H9 (cell line): ENCODE data around the gene LYST. TPM values are rescaled to one million over a fixed set of nuclear protein-coding genes. Genes with fewer than 3 reads are reported as not detected.
A peak's percentile ranks its signal among the peaks of the same experiment; 100 is the strongest.

Experiments used
- DNase-seq: peaks from one replicate; pipeline ENCODE4 v3.0.0-alpha.2; 2017
- H2AFZ ChIP-seq: one replicate; pipeline ENCODE4 v1.6.1; 2013; ENCODE audit warnings: mild to moderate bottlenecking, low read length, control low read depth, moderate library complexity
- H2AK5ac ChIP-seq: 2 replicates; pipeline ENCODE4 v1.6.1; 2013; ENCODE audit warnings: low read length, control low read depth, mixed read lengths; ENCODE audit not compliant: insufficient read length
- H2BK120ac ChIP-seq: one replicate; pipeline ENCODE4 v1.6.1; 2013; ENCODE audit warnings: low read depth, mild to moderate bottlenecking, low read length, control low read depth, inconsistent platforms; ENCODE audit not compliant: poor library complexity, severe bottlenecking
- H2BK12ac ChIP-seq: 2 replicates; pipeline ENCODE4 v1.6.1; 2013; ENCODE audit warnings: low read length, control low read depth, mixed read lengths, low read depth; ENCODE audit not compliant: insufficient read length
- H2BK15ac ChIP-seq: 2 replicates; pipeline ENCODE4 v1.6.1; 2013; ENCODE audit warnings: low read depth, low read length, control low read depth
- H2BK20ac ChIP-seq: one replicate; pipeline ENCODE4 v1.6.1; 2013; ENCODE audit warnings: low read depth, mild to moderate bottlenecking, low read length, control low read depth, inconsistent platforms; ENCODE audit not compliant: poor library complexity, severe bottlenecking
- H2BK5ac ChIP-seq: 2 replicates; pipeline ENCODE4 v1.6.1; 2013; ENCODE audit warnings: low read length, control low read depth, mixed read lengths; ENCODE audit not compliant: insufficient read length
- H3K14ac ChIP-seq: 2 replicates; pipeline ENCODE4 v1.6.1; 2013; ENCODE audit warnings: low read length, control low read depth; ENCODE audit not compliant: insufficient read depth
- H3K18ac ChIP-seq: 2 replicates; pipeline ENCODE4 v1.6.1; 2013; ENCODE audit warnings: low read depth, mild to moderate bottlenecking, mixed read lengths, low read length, control low read depth; ENCODE audit not compliant: insufficient read length
- H3K23ac ChIP-seq: 2 replicates; pipeline ENCODE4 v1.6.1; 2013; ENCODE audit warnings: low read length, control low read depth, mixed read lengths, low read depth; ENCODE audit not compliant: insufficient read length
- H3K23me2 ChIP-seq: 2 replicates; pipeline ENCODE4 v1.6.1; 2013; ENCODE audit warnings: low read depth, mild to moderate bottlenecking, mixed read lengths, low read length, control low read depth; ENCODE audit not compliant: insufficient read length, poor library complexity, severe bottlenecking
- H3K27ac ChIP-seq: 2 replicates; pipeline ENCODE4 v1.5.1; 2013; ENCODE audit warnings: low read length, control low read depth, mixed read lengths, low read depth; ENCODE audit not compliant: insufficient read length
- H3K27me3 ChIP-seq: 2 replicates; pipeline ENCODE4 v1.6.1; 2013; ENCODE audit warnings: low read length, control low read depth, inconsistent platforms; ENCODE audit not compliant: insufficient read depth
- H3K4ac ChIP-seq: 2 replicates; pipeline ENCODE4 v1.6.1; 2013; ENCODE audit warnings: low read depth, mild to moderate bottlenecking, control low read depth, inconsistent platforms, low read length, moderate library complexity
- H3K4me1 ChIP-seq: 2 replicates; pipeline ENCODE4 v1.6.1; 2013; ENCODE audit warnings: low read length, control low read depth, inconsistent platforms; ENCODE audit not compliant: insufficient read depth
- H3K4me2 ChIP-seq: 2 replicates; pipeline ENCODE4 v1.6.1; 2013; ENCODE audit warnings: low read length, control low read depth, mixed read lengths; ENCODE audit not compliant: insufficient read length, insufficient read depth
- H3K56ac ChIP-seq: 2 replicates; pipeline ENCODE4 v1.6.1; 2013; ENCODE audit warnings: low read depth, mild to moderate bottlenecking, mixed read lengths, low read length, control low read depth; ENCODE audit not compliant: insufficient read length
- H3K79me1 ChIP-seq: 2 replicates; pipeline ENCODE4 v1.6.1; 2013; ENCODE audit warnings: low read depth, mild to moderate bottlenecking, moderate library complexity, low read length, control low read depth, inconsistent platforms; ENCODE audit not compliant: insufficient read depth, poor library complexity, severe bottlenecking
- H3K79me2 ChIP-seq: 2 replicates; pipeline ENCODE4 v1.6.1; 2013; ENCODE audit warnings: low read length, control low read depth, inconsistent platforms; ENCODE audit not compliant: insufficient read depth
- H3K9ac ChIP-seq: 2 replicates; pipeline ENCODE4 v1.6.1; 2013; ENCODE audit warnings: low read length, control low read depth, mixed read lengths; ENCODE audit not compliant: insufficient read length; ENCODE audit errors: extremely low read depth
- H3K9me3 ChIP-seq: one replicate; pipeline ENCODE4 v1.6.1; 2013; ENCODE audit warnings: low read depth, low read length, inconsistent platforms; ENCODE audit not compliant: control insufficient read depth
- H3T11ph ChIP-seq: one replicate; pipeline ENCODE4 v1.6.1; 2013; ENCODE audit warnings: mild to moderate bottlenecking, low read length, control low read depth, inconsistent platforms
- H4K20me1 ChIP-seq: one replicate; pipeline ENCODE4 v1.6.1; 2013; ENCODE audit not compliant: control insufficient read depth, insufficient read length, insufficient read depth
- H4K5ac ChIP-seq: 2 replicates; pipeline ENCODE4 v1.6.1; 2013; ENCODE audit warnings: low read depth, mild to moderate bottlenecking, mixed read lengths, low read length, control low read depth; ENCODE audit not compliant: insufficient read length
- H4K8ac ChIP-seq: replicated peaks from 2 replicates; pipeline ENCODE4 v1.6.1; 2013; ENCODE audit warnings: low read length, control low read depth, mixed read lengths, low read depth; ENCODE audit not compliant: insufficient read length
- H4K91ac ChIP-seq: 2 replicates; pipeline ENCODE4 v1.6.1; 2013; ENCODE audit warnings: low read depth, mild to moderate bottlenecking, moderate library complexity, mixed read lengths, low read length, control low read depth; ENCODE audit not compliant: insufficient read length
- H3K27ac Mint-ChIP-seq, 3 experiments: 2 replicates in 2 of 3; 3 replicates in 1 of 3; pipeline ENCODE4 v1.8.0; 2020 to 2021; ENCODE audit warnings: mixed read lengths in 3 of 3, mild to moderate bottlenecking in 1 of 3, moderate library complexity in 1 of 3
- H3K27me3 Mint-ChIP-seq: 2 replicates; pipeline ENCODE4 v1.8.0; 2021; ENCODE audit warnings: low read depth, mild to moderate bottlenecking, moderate library complexity, mixed read lengths
- H3K36me3 Mint-ChIP-seq, 3 experiments: 2 replicates in 2 of 3; 3 replicates in 1 of 3; pipeline ENCODE4 v1.8.0; 2020 to 2021; ENCODE audit warnings: low read depth in 3 of 3, mixed read lengths in 3 of 3; ENCODE audit not compliant: insufficient read depth in 1 of 3
- H3K4me1 Mint-ChIP-seq, 2 experiments: 2 replicates each; pipeline ENCODE4 v1.8.0; 2020; ENCODE audit warnings: mixed read lengths in 2 of 2
- H3K4me3 Mint-ChIP-seq, 2 experiments: 2 replicates in 1 of 2; 3 replicates in 1 of 2; pipeline ENCODE4 v1.8.0; 2020 to 2021; ENCODE audit warnings: mild to moderate bottlenecking in 2 of 2, mixed read lengths in 2 of 2, moderate library complexity in 1 of 2
- H3K9me3 Mint-ChIP-seq, 2 experiments: 2 replicates in 1 of 2; 3 replicates in 1 of 2; pipeline ENCODE4 v1.8.0; 2020; ENCODE audit warnings: mild to moderate bottlenecking in 2 of 2, mixed read lengths in 2 of 2, moderate library complexity in 1 of 2
- WGBS: extraction: QIAGEN DNeasy Blood & Tissue Kit; methylation state at CpG from one replicate; pipeline ENCODE4 v1.1.7; 2013; ENCODE audit warnings: missing lambda C conversion rate, low lambda C conversion rate, mixed read lengths; ENCODE audit not compliant: insufficient read length; ENCODE audit errors: extremely low coverage; 5-methylcytosine and 5-hydroxymethylcytosine counted together
- total RNA-seq: library from RNA; stranded (reverse); gene quantifications from 2 replicates; pipeline ENCODE4 v1.2.1, GENCODE V29; 2021
- TF ChIP-seq, protein P1 (sequence below): fragments of 200-600 bp; sonication (generic); conservative IDR thresholded peaks from 3 replicates; pipeline ENCODE4 v1.8.0; 2021; ENCODE audit warnings: antibody characterized with exemption, mild to moderate bottlenecking

The LYST gene
- total RNA-seq, 1 experiment from 2014 or later = 0.13 TPM

DNA sequence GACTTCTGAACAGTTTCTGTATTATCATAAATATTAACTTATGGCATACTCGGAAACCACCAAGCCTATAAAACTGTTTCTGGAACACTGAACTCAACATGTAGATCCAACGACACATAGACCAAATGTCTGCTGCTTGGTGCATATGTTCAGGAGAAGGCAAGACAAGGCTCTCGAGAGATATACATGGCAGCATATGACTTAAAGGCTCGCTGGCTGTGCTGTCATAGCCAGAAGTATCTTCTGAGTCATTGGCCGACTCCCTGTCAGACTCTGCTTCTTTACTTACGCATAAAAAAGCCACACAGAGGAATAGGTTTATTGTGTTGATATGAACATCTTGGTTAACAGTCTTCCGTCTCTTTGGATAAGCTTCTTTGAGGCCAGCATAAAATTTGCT is 60.6 kb downstream of the LYST start:
- no peaks in the 10 kb centered on the region for H3K79me2 ChIP-seq
- no peak overlapping the region for H2BK5ac ChIP-seq
- H4K8ac ChIP-seq = no peak overlapping the region
- H3K27ac ChIP-seq = no peak overlapping the region
- Mint-ChIP-seq H3K27me3 (peaks cover 6% of the 10 kb centered on the region; the same call in 1 of the 2 replicates), H3K36me3 (no peaks in the 10 kb centered on the region), H3K4me1 (peaks cover 10 to 20% of the 10 kb centered on the region in 2 experiments), H3K27ac (peak overlapping the region in 1 of 3 experiments; percentile 17; a peak in 1 of 7 replicates), H3K9me3 (no peaks in the 10 kb centered on the region), H3K4me3 (no peak overlapping the region)
- H4K91ac ChIP-seq = no peak overlapping the region
- TF ChIP-seq, protein P1, sequence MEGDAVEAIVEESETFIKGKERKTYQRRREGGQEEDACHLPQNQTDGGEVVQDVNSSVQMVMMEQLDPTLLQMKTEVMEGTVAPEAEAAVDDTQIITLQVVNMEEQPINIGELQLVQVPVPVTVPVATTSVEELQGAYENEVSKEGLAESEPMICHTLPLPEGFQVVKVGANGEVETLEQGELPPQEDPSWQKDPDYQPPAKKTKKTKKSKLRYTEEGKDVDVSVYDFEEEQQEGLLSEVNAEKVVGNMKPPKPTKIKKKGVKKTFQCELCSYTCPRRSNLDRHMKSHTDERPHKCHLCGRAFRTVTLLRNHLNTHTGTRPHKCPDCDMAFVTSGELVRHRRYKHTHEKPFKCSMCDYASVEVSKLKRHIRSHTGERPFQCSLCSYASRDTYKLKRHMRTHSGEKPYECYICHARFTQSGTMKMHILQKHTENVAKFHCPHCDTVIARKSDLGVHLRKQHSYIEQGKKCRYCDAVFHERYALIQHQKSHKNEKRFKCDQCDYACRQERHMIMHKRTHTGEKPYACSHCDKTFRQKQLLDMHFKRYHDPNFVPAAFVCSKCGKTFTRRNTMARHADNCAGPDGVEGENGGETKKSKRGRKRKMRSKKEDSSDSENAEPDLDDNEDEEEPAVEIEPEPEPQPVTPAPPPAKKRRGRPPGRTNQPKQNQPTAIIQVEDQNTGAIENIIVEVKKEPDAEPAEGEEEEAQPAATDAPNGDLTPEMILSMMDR = no peak
- no peak overlapping the region for H4K5ac ChIP-seq
- H4K20me1 ChIP-seq = no peaks in the 10 kb centered on the region
- no peak overlapping the region for H2AFZ ChIP-seq
- no peak overlapping the region for H3K4me2 ChIP-seq
- no peak overlapping the region for H2BK12ac ChIP-seq
- no peaks in the 10 kb centered on the region for H3K23me2 ChIP-seq
- H3K79me1 ChIP-seq = no peaks in the 10 kb centered on the region
- no peak overlapping the region for H3K23ac ChIP-seq
- no peak overlapping the region for H3K4ac ChIP-seq
- H3T11ph ChIP-seq = no peak overlapping the region
- no peak overlapping the region for H2AK5ac ChIP-seq
- no peak for DNase-seq
- no peak overlapping the region for H3K9ac ChIP-seq
- H2BK15ac ChIP-seq = no peak overlapping the region
- H3K18ac ChIP-seq = no peak overlapping the region
- H3K56ac ChIP-seq = no peak overlapping the region
- H3K4me1 ChIP-seq = no peaks in the 10 kb centered on the region
- H3K27me3 ChIP-seq = no peaks in the 10 kb centered on the region
- no peak overlapping the region for H2BK20ac ChIP-seq
- WGBS = no CpG with 5 or more reads among the region's 7 CpGs
- no peak overlapping the region for H2BK120ac ChIP-seq
- no peak overlapping the region for H3K14ac ChIP-seq
- no peaks in the 10 kb centered on the region for H3K9me3 ChIP-seq
